PC-9 (cell line): Measurements from ENCODE around the gene CDX1.

Experiments
- EZH2 ChIP-seq: fragments of 200-600 bp; sonication (generic); IDR thresholded peaks from 2 replicates; pipeline ENCODE4 v1.8.0; 2017; ENCODE audit warnings: antibody characterized with exemption, low read depth
- TF ChIP-seq, protein P1 (sequence below): fragments of 200-600 bp; sonication (generic); conservative IDR thresholded peaks from 2 replicates; pipeline ENCODE4 v1.6.1; 2017; ENCODE audit warnings: mixed run types, antibody characterized with exemption, mild to moderate bottlenecking, moderate library complexity

DNA sequence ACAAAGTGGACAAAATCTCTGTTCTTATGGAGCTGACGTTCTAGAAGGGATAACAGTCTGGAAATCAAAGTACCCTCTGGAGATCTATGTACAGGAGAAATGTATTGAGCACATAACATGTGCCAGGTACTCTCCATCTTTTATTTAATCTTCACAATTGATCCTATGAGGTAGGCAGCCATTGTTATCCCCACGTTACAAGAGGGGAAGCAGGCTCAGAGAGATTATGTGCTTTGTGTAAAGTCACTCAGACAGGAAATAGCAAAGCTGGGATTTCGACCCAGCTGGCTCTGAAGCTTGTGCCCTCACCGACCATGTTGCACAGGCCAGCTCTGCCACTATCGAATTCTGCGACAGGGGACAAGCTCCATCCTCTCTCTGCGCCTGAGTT is 32.4 kb upstream of the CDX1 start:
- TF ChIP-seq, protein P1, sequence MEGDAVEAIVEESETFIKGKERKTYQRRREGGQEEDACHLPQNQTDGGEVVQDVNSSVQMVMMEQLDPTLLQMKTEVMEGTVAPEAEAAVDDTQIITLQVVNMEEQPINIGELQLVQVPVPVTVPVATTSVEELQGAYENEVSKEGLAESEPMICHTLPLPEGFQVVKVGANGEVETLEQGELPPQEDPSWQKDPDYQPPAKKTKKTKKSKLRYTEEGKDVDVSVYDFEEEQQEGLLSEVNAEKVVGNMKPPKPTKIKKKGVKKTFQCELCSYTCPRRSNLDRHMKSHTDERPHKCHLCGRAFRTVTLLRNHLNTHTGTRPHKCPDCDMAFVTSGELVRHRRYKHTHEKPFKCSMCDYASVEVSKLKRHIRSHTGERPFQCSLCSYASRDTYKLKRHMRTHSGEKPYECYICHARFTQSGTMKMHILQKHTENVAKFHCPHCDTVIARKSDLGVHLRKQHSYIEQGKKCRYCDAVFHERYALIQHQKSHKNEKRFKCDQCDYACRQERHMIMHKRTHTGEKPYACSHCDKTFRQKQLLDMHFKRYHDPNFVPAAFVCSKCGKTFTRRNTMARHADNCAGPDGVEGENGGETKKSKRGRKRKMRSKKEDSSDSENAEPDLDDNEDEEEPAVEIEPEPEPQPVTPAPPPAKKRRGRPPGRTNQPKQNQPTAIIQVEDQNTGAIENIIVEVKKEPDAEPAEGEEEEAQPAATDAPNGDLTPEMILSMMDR = no peak
- TF ChIP-seq EZH2 = no peak
